OCI-LY7 (cell line): ENCODE results near the gene TSPAN9. TPM values are rescaled to one million over a fixed set of nuclear protein-coding genes. Genes with fewer than 3 reads are reported as not detected.

Source experiments
- BruUV-seq: library from RNA; stranded (reverse); fragments of 400-500 nt; replicated peaks from 2 replicates; lab custom pipeline; 2021; lab: Mats Ljungman, UMichigan
- CTCF ChIA-PET: fragments of 300-600 bp; sonication (Branson Sonifier 250); formaldehyde crosslinking; loops from one replicate; lab custom pipeline; 2022; ENCODE audit warnings: antibody characterized with exemption; ENCODE audit not compliant: unreplicated experiment; lab: Charles Lee
- POLR2A ChIA-PET: fragments of 300-600 bp; sonication (Branson Sonifier 250); formaldehyde crosslinking; loops from one replicate; lab custom pipeline; 2022; ENCODE audit warnings: antibody characterized with exemption; lab: Charles Lee
- DNase-seq: peaks from one replicate; pipeline ENCODE4 v3.0.0-alpha.2; 2015; ENCODE audit warnings: low spot score
- H2AFZ ChIP-seq: fragments of 200-600 bp; sonication (generic), shearing (Covaris generic); 2 replicates; pipeline ENCODE4 v1.6.1; 2014; ENCODE audit warnings: mild to moderate bottlenecking, antibody characterized with exemption, low read length, moderate library complexity
- H3K27ac ChIP-seq: fragments of 200-600 bp; sonication (generic); 2 replicates; pipeline ENCODE4 v1.5.1; 2014; ENCODE audit warnings: mixed run types, low read depth, mild to moderate bottlenecking, moderate library complexity, low read length, inconsistent platforms; ENCODE audit not compliant: poor library complexity, severe bottlenecking
- H3K36me3 ChIP-seq: fragments of 200-600 bp; sonication (generic); 2 replicates; pipeline ENCODE4 v1.6.1; 2014; ENCODE audit warnings: mild to moderate bottlenecking, antibody characterized with exemption, low read length, moderate library complexity, mixed read lengths; ENCODE audit not compliant: insufficient read depth
- H3K4me1 ChIP-seq: fragments of 200-600 bp; sonication (generic); 2 replicates; pipeline ENCODE4 v1.5.1; 2014; ENCODE audit warnings: mild to moderate bottlenecking, low read length; ENCODE audit not compliant: insufficient read depth, poor library complexity, severe bottlenecking
- H3K4me2 ChIP-seq: fragments of 200-600 bp; sonication (generic); 2 replicates; pipeline ENCODE4 v1.6.1; 2014; ENCODE audit warnings: mild to moderate bottlenecking, low read length
- H3K4me3 ChIP-seq: fragments of 200-600 bp; sonication (generic); 2 replicates; pipeline ENCODE4 v1.5.1; 2014; ENCODE audit warnings: mild to moderate bottlenecking, low read depth, low read length; ENCODE audit not compliant: poor library complexity, severe bottlenecking
- H3K79me2 ChIP-seq: fragments of 200-600 bp; sonication (generic); 2 replicates; pipeline ENCODE4 v1.6.1; 2016; ENCODE audit warnings: low read depth, mild to moderate bottlenecking, low read length, moderate library complexity, mixed read lengths; ENCODE audit not compliant: insufficient read depth
- H3K9me2 ChIP-seq: fragments of 200-600 bp; sonication (generic); 2 replicates; pipeline ENCODE4 v1.6.1; 2016; ENCODE audit warnings: mild to moderate bottlenecking, low read length, mixed read lengths; ENCODE audit not compliant: insufficient read depth
- H3K9me3 ChIP-seq: fragments of 200-600 bp; sonication (generic); 2 replicates; pipeline ENCODE4 v1.6.1; 2014; ENCODE audit warnings: mild to moderate bottlenecking, mixed run types, low read length, mixed read lengths
- H4K20me1 ChIP-seq: fragments of 200-600 bp; sonication (generic); 2 replicates; pipeline ENCODE4 v1.6.1; 2014; ENCODE audit warnings: mild to moderate bottlenecking, antibody characterized with exemption, low read length, moderate library complexity, mixed read lengths; ENCODE audit not compliant: insufficient read depth
- CTCF ChIP-seq: fragments of 200-600 bp; sonication (generic); conservative IDR thresholded peaks from 2 replicates; pipeline ENCODE4 v1.5.1; 2014; ENCODE audit warnings: mild to moderate bottlenecking, antibody characterized with exemption, low read length, moderate library complexity, mixed read lengths
- EZH2phosphoT487 ChIP-seq: fragments of 200-600 bp; sonication (generic); IDR thresholded peaks from 2 replicates; pipeline ENCODE4 v1.6.1; 2018; ENCODE audit warnings: low read depth, borderline replicate concordance, mild to moderate bottlenecking, mixed run types, antibody characterized with exemption, low read length, moderate library complexity, mixed read lengths
- intact Hi-C: fragments of 100-400 bp; cut with micrococcal nuclease; formaldehyde crosslinking; loops from one replicate; pipeline ENCODE4 v1.10.0; 2022; ENCODE audit not compliant: unreplicated experiment
- total RNA-seq, 2 experiments: library from RNA; depleted of rRNA in 1 of 2; stranded (reverse); fragments of >200 nt in 1 of 2; shearing (Covaris generic) in 1 of 2; gene quantifications; 2 replicates each; pipeline ENCODE4 v1.2.3, GENCODE V29; 2014 to 2022

The TSPAN9 gene
- total RNA-seq, 2 experiments from 2014 or later = 0.50 to 0.74 TPM

DNA sequence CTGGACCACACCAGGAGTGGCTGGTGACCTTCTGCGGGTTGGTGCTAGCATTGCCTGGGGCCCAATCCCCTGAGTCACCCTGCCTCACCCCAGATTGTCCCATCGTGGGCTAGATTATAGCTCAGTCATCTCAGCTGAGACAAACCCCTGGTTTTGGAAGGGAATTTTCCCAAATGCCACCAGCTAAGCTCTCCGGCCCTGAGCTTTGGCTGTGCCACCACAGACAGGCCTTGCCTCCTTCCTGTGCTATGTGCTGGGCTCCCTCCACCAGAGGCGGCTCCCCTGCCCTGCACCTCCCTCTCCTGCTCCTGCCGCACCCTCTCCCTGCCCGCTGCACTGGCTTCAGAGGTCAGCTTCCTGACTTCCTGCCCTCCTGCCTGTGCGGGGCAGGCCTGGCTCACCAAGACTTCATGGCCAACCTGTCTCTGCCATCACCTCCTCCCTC lies 196.3 kb downstream of the TSPAN9 start:
- TF ChIP-seq CTCF = no peak
- no peak for TF ChIP-seq EZH2phosphoT487
- no TSS peak for BruUV-seq
- ChIA-PET CTCF (no interaction called here), POLR2A (no interaction called here)
- no peaks in the 10 kb centered on the region for H3K79me2 ChIP-seq
- no peak overlapping the region for H3K27ac ChIP-seq
- H3K36me3 ChIP-seq = no peaks in the 10 kb centered on the region
- H3K9me3 ChIP-seq = no peaks in the 10 kb centered on the region
- intact Hi-C loops = no loop called here
- DNase-seq = no peak
- no peaks in the 10 kb centered on the region for H3K9me2 ChIP-seq
- H3K4me3 ChIP-seq = no peak overlapping the region
- no peaks in the 10 kb centered on the region for H4K20me1 ChIP-seq
- no peak overlapping the region for H3K4me2 ChIP-seq
- H2AFZ ChIP-seq = no peak overlapping the region
- no peaks in the 10 kb centered on the region for H3K4me1 ChIP-seq

DNA sequence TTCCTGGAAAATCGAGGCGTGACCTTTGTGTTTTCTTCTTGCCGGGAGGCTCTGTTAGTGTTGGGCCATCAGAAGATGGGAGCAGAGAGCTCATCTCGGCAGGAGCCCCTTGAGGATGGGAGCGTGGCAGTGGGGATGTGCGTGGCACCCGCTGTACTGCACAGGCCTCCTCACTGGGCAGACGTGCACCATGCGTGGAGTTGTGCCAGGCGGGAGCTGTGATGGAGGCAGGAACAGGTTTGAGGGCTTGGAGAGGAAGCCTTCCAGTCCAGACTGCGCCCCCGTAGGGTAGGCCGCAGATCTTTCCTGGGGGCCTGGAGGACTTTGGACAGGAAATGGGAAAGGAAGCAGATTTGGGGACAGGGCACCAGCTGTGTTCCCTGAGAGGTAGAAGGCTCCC lies 197.5 kb downstream of the TSPAN9 start:
- H3K79me2 ChIP-seq = no peaks in the 10 kb centered on the region
- H4K20me1 ChIP-seq = no peaks in the 10 kb centered on the region

More for the DNA sequence above, 197.5 kb downstream of the TSPAN9 start:
- no TSS peak for BruUV-seq
- Histone ChIP-seq H3K9me3 (no peaks in the 10 kb centered on the region), H3K9me2 (no peaks in the 10 kb centered on the region), H2AFZ (no peak overlapping the region), H3K4me3 (no peak overlapping the region), H3K4me1 (no peaks in the 10 kb centered on the region), H3K4me2 (no peak overlapping the region), H3K27ac (no peak overlapping the region), H3K36me3 (no peaks in the 10 kb centered on the region)
- CTCF ChIA-PET = interaction anchor here (0.5 to 1.7 kb wide), 5 partner anchors 18 to 248 kb away, joined by 3 to 7 read pairs (median 4); no protein-coding TSS in a partner anchor
- DNase-seq = no peak
- TF ChIP-seq CTCF = no peak
- TF ChIP-seq EZH2phosphoT487 = no peak
- POLR2A ChIA-PET = interaction anchor here (0.5 to 1.2 kb wide), 2 partner anchors 98 to 137 kb away, joined by 3 read pairs; no protein-coding TSS in a partner anchor
- intact Hi-C loops = loop anchor here (1.0 kb wide), 3 partner anchors 66 to 201 kb away; no protein-coding TSS in a partner anchor
